HG02943 (cell line): ENCODE results near the gene ST6GAL2.

Experiments used
- ATAC-seq: cut with Tn5 transposase; IDR thresholded peaks from one replicate; pipeline ENCODE4 v1.9.1; 2021; ENCODE audit warnings: mild to moderate bottlenecking, low read depth, moderate library complexity; ENCODE audit not compliant: unreplicated experiment

ST6GAL2 gene

GRCh38 chr2:106831241-106831640, 54.7 kb downstream of the ST6GAL2 start:
- no peak for ATAC-seq

GRCh38 chr2:106830191-106830590, 55.8 kb downstream of the ST6GAL2 start:
- ATAC-seq: no peak

DNA sequence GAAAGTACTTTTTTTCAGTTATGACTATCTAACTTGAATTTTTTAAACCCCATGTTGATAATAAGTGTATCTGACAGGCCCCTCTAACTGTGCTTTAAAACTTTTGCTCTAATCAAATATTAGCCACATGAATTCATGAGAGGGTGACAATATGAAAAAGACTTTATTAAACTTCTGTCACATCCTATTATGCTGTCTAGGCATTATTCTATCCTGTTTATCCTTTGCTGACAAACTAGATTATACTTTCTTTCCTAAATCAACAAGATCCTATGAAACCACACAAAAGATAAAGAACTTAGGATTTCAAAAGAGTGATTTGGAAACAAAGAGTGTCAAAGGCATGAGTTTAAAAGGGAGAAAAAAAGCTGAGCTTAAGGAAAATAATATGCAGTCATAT, 57.8 kb downstream of the ST6GAL2 start:
- no peak for ATAC-seq

DNA sequence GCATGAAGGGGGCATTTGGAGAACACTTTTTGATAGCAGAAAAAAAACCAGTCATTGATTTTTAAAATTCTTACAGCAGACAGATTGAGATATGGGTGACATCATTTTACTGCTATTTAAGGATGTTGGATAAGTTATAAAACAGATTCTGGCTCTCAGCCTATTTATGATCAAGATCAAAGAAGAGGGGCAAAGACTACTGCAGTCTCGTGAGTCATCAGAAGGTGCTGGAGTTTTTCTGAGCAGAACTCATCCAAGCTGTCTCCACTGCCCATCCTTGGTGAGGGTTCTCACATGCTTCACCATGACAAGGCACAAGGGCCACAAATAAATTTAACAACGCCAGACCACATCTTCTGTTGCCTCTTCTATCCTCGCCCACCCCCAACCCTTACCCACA, 58.8 kb downstream of the ST6GAL2 start:
- no peak for ATAC-seq

- ATAC-seq: no peak
Measured at GRCh38 chr2:106825161-106825560, 60.8 kb downstream of the ST6GAL2 start.

- ATAC-seq: no peak
Measured at GRCh38 chr2:106816974-106817373, 69.0 kb downstream of the ST6GAL2 start.

GRCh38 chr2:106812841-106813240, 73.1 kb downstream of the ST6GAL2 start:
- ATAC-seq: no peak

DNA sequence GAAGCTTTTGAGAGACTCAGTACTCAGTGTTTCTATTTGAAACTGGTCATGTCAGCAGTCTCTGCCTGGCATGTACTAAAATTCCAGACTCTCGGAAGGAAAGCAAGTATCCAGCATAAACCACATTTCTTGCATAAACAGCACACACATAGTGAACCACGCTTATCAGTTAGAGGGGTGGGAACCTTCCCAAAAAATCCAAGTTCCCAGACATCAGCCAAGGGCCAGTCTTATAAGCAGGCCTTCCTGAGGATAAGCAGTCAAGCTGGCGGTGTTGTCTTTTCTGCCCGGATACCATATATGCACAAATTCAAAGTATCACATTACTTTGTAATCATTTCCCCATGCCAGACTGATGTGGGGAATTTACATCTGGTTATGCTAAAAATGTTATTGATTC, 73.6 kb downstream of the ST6GAL2 start:
- no peak for ATAC-seq

GRCh38 chr2:106805716-106806115, 80.3 kb downstream of the ST6GAL2 start:
- ATAC-seq: no peak

GRCh38 chr2:106804161-106804560, 81.8 kb downstream of the ST6GAL2 start:
- no peak for ATAC-seq

DNA sequence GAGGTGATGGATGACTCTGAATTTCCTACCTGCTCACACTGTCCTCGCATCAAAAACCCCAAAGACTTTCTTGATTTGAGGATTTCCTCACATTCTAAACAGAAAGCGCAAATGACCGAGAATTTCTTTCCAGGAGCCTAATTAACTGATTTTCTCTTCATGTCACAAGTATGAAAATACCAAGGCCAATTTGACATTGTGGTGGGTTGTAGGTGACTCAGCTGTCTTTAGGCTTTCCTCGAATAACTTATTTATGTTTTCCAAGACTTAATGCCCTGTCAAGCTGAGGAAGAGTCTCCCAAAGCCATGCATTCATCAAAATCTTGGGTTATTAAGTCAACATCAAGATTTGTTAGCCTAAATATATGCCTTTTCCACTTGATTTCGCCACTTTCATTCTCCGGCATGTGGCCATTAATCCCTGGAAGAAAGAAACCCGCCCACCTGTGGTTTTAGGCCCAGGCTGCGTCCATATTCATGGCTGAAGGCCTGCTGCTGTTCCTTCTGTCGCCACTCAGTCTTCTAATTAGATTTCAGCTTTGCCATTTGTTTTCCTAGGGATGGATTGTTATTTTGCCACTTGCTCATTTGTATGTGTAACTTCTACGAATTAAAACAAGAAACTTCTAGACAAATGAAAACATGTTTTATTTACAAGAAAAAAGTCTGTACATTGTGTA, 84.9 kb downstream of the ST6GAL2 start:
- ATAC-seq: no peak

GRCh38 chr2:106800180-106800579, 85.8 kb downstream of the ST6GAL2 start:
- ATAC-seq: no peak

DNA sequence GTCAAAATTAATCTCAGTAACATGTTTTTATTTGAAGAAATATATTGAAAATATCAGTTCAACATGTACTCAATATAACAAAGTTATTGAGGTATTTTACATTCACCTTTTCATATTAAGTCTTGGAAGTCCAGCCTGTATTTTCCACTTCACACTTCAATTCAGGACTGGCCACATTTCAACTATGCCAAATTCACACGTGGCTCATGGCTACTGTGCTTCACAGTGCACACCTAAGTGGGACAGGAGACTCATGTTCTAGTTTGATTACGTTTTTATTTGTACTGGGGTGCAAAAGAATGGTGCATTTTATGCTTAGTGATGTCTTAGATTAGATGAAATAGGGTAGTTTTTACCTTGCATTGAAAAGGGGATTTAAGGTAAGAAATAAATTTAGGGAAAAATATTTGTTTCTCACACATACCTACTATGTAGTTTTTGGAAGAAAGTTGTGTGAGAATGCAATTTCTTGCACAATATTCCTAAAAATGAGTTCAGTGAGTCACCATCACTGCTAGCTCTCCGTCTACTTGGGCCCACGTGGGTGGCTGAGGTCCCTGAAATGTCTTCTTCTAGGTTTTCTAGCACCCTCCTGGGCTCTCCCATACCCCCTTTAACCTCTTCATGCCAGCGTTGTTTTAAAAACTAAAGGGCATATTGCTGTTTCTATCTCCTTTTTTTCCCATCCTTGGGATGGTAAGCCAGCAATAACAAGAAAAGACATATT, 87.0 kb downstream of the ST6GAL2 start:
- ATAC-seq: no peak

DNA sequence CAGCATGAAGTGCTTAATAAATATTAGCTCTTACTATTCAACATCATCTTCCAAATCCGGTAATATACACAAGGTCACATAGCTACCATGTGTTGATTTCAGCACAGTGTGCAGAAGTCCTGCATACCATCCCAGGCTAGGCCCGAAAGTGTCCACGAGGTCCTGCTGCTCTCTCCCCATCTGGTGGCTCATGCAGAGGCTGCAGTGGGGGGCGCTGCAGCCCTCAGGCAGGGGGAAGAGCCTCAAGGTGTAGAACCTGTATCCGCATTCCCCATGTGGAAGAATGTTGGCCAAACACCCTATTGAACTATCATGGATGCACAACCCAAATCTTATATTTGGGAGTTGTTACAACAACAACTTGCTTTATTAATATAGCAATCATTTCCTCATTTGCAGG, 88.5 kb downstream of the ST6GAL2 start:
- no peak for ATAC-seq

GRCh38 chr2:106792671-106793070, 93.3 kb downstream of the ST6GAL2 start:
- no peak for ATAC-seq

GRCh38 chr2:106789185-106789584, 96.8 kb downstream of the ST6GAL2 start:
- no peak for ATAC-seq

GRCh38 chr2:106782681-106783080, 103.3 kb downstream of the ST6GAL2 start:
- no peak for ATAC-seq

GRCh38 chr2:106781196-106781595, 104.8 kb downstream of the ST6GAL2 start:
- no peak for ATAC-seq

GRCh38 chr2:106771811-106772210, 114.2 kb downstream of the ST6GAL2 start:
- no peak for ATAC-seq

- no peak for ATAC-seq
Measured at GRCh38 chr2:106770986-106771385, 115.0 kb downstream of the ST6GAL2 start.

DNA sequence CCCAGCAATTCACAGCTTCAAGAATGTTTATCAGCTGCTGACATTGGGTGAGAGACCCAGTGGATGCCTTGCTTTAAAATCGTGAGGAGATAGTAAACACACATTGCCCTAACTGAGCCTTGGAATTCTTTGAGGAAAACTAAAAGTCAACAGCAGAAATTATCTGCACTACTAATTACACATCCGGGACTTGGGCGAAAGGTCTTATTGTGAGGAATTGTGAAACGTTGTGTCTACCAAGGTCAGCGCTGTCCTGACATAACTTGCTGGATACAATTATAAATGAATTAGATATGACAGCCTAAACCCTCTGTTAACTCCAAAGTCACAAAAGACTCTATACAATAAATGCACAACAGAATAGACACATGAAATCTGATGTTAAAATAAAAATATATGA, 121.4 kb downstream of the ST6GAL2 start:
- no peak for ATAC-seq

DNA sequence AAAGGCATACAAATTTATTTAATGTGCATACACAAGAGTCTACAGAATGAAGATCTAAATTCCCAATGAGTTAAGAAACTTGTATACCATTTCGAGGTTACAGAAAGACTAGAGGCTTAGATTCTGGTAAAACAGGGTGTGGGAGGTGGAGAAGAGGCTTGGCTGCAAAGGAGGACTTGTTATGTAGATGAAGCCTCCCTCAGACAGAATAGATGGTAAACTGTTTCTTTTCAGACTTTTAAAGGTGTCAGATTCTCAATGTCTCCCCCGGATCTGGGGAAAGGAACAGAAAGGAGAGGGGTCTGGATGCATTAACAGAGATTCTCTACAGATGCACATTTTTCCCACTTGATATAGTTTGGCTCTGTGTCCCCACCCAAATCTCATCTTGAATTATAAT, 126.0 kb downstream of the ST6GAL2 start:
- ATAC-seq: no peak
